HepG2 (cell line): Measurements from ENCODE around the gene MAFB. TPM values are rescaled to one million over a fixed set of nuclear protein-coding genes. Genes with fewer than 3 reads are reported as not detected.

Experiments used
- EZH2 ChIP-seq: conservative IDR thresholded peaks from 2 replicates; pipeline ENCODE4 v1.6.1; 2012; ENCODE audit warnings: mild to moderate bottlenecking, low read depth, low read length, moderate library complexity
- HOXA5 ChIP-seq: sonication (generic); formaldehyde crosslinking; IDR thresholded peaks from 2 replicates; pipeline ENCODE4 v1.4.0; 2020; ENCODE audit warnings: missing genetic modification reagents
- ISL2 ChIP-seq: sonication (generic); formaldehyde crosslinking; IDR thresholded peaks from 2 replicates; pipeline ENCODE4 v1.5.0; 2020; ENCODE audit warnings: missing genetic modification reagents
- ISX ChIP-seq: sonication (generic); formaldehyde crosslinking; conservative IDR thresholded peaks from 2 replicates; pipeline ENCODE4 v1.5.0; 2020; ENCODE audit warnings: missing genetic modification reagents
- KAT7 ChIP-seq: IDR thresholded peaks from 2 replicates; pipeline ENCODE4 v1.6.1; 2018; ENCODE audit warnings: borderline replicate concordance, missing compliant biosample characterization
- POGZ ChIP-seq: sonication (generic); formaldehyde crosslinking; IDR thresholded peaks from 2 replicates; pipeline ENCODE4 v1.4.0; 2020; ENCODE audit warnings: mild to moderate bottlenecking, missing genetic modification reagents
- PRPF4 ChIP-seq: fragments of 200-400 bp; formaldehyde crosslinking; IDR thresholded peaks from 2 replicates; pipeline ENCODE4 v1.6.1; 2016; ENCODE audit warnings: low read length, low read depth; ENCODE audit not compliant: poor library complexity, severe bottlenecking
- SP1 ChIP-seq, 2 experiments: fragments of 450-650 bp in 1 of 2; sonication (generic) in 1 of 2; formaldehyde crosslinking in 1 of 2; IDR thresholded peaks; 2 replicates each; pipeline versions ENCODE4 v1.4.0 to v1.6.1; 2016 to 2020; ENCODE audit warnings: missing genetic modification reagents in 1 of 2
- SPEN ChIP-seq: sonication (generic); formaldehyde crosslinking; IDR thresholded peaks from 2 replicates; pipeline ENCODE4 v1.5.1; 2020; ENCODE audit warnings: low read depth, mild to moderate bottlenecking, missing genetic modification reagents
- STAG1 ChIP-seq: sonication (generic); formaldehyde crosslinking; IDR thresholded peaks from 2 replicates; pipeline ENCODE4 v1.4.0; 2020; ENCODE audit warnings: missing genetic modification reagents
- TMF1 ChIP-seq: sonication (generic); formaldehyde crosslinking; IDR thresholded peaks from 2 replicates; pipeline ENCODE4 v1.8.1; 2022; ENCODE audit warnings: low read depth, missing genetic modification reagents
- ZBTB39 ChIP-seq: sonication (generic); formaldehyde crosslinking; IDR thresholded peaks from 2 replicates; pipeline ENCODE4 v1.5.0; 2020; ENCODE audit warnings: missing genetic modification reagents
- ZMYM4 ChIP-seq: sonication (generic); formaldehyde crosslinking; IDR thresholded peaks from 2 replicates; pipeline ENCODE4 v1.8.1; 2023; ENCODE audit warnings: mild to moderate bottlenecking, missing genetic modification reagents
- ZNF292 ChIP-seq: sonication (generic); formaldehyde crosslinking; IDR thresholded peaks from 2 replicates; pipeline ENCODE4 v1.8.1; 2022; ENCODE audit warnings: mild to moderate bottlenecking, low read depth, missing genetic modification reagents, borderline replicate concordance
- ZNF430 ChIP-seq: sonication (generic); formaldehyde crosslinking; IDR thresholded peaks from 2 replicates; pipeline ENCODE4 v1.9.0; 2021; ENCODE audit warnings: mild to moderate bottlenecking, missing genetic modification reagents
- ZNF547 ChIP-seq: sonication (generic); formaldehyde crosslinking; IDR thresholded peaks from 2 replicates; pipeline ENCODE4 v1.5.1; 2020; ENCODE audit warnings: mild to moderate bottlenecking, missing genetic modification reagents
- ZNF609 ChIP-seq: sonication (generic); formaldehyde crosslinking; IDR thresholded peaks from 2 replicates; pipeline ENCODE4 v1.4.0; 2020; ENCODE audit warnings: mild to moderate bottlenecking, missing genetic modification reagents, borderline replicate concordance
- ZNF672 ChIP-seq: sonication (generic); formaldehyde crosslinking; IDR thresholded peaks from 2 replicates; pipeline ENCODE4 v1.8.1; 2022; ENCODE audit warnings: missing genetic modification reagents
- ZNF879 ChIP-seq: sonication (generic); formaldehyde crosslinking; IDR thresholded peaks from 2 replicates; pipeline ENCODE4 v1.8.1; 2023; ENCODE audit warnings: missing genetic modification reagents
- polyA plus RNA-seq, 8 experiments: library from polyadenylated mRNA; depleted of rRNA in 3 of 8; stranded (reverse) in 7 of 8; unstranded in 1 of 8; fragments of >200 nt; fragmentation: Illumina TruSeq in 4 of 8; extraction: Trizol in 4 of 8; gene quantifications; 2 replicates each; pipeline versions ENCODE4 v1.2.1 to v1.2.3, GENCODE V29; 2011 to 2016; ENCODE audit warnings: low read depth in 4 of 8, missing spikeins in 1 of 8, mixed read lengths in 1 of 8; ENCODE audit not compliant: insufficient read depth in 1 of 8
- total RNA-seq, 5 experiments: library from RNA; depleted of rRNA; stranded (reverse); fragments of >200 nt; fragmentation: Illumina TruSeq; extraction: Trizol; gene quantifications; 2 replicates each; pipeline ENCODE4 v1.2.3, GENCODE V29; 2016; ENCODE audit warnings: low read depth in 1 of 5
- TF ChIP-seq, protein P1 (sequence below): sonication (generic); formaldehyde crosslinking; IDR thresholded peaks from 2 replicates; pipeline ENCODE4 v1.5.0; 2020; ENCODE audit warnings: missing genetic modification reagents

MAFB gene
- total and polyA plus RNA-seq, 2 of the 13 experiments (the other 11 are each of a cell fraction or from before 2014, with no cell fraction given): 0.08 to 0.11 TPM

DNA sequence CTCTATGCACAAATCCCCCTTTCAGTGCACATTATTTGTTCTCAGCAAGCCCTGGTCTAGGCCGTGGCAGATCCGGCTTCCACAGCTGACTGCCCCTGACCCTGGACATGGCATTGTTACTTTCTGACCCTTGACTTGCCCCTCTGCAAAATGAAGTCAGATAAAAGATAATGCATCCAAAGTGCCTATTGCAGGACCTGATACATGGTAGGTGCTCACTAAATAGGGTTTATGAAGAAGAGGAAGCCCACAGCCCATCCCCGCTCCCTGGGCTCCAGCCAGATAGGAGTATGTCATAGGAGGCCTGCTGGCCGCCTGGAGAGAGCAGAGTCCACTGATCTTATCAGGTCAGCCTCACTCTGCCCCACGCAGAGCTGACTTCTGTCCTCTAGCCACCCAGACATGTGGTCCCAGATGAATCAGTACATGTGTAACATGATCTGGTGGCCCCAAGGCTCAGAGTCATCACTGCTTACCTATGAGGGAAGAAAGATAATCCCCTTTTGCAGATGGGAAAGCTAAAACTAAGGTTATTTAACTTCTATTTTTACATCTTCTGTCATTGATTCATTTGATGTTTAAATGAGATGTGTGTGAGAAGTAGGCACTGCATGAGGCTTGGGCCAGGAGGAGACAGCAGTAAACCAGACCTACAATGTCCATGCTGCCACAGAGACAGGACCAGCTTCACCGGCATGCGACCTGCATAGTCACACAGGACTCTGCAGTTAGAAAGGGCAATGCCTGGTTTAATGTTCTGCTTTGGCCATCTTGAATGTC, 20.4 kb downstream of the MAFB start (continued):
- TF ChIP-seq ZBTB39 (peak; percentile 57), SP1 (IDR thresholded peaks at IDR 0.05) (no peak), SP1 (CRISPR knock-in tag; IDR thresholded peaks at IDR 0.05) (no peak), ISX (no peak), PRPF4 (no peak), TMF1 (CRISPR knock-in tag) (no peak), ZNF547 (CRISPR knock-in tag) (peak; percentile 48; the same call in 1 of the 2 replicates), EZH2 (no peak), ZMYM4 (CRISPR knock-in tag) (peak; percentile 86), POGZ (CRISPR knock-in tag) (peak; percentile 66; the same call in 1 of the 2 replicates), ISL2 (CRISPR knock-in tag) (no peak; the same call in 1 of the 2 replicates), SPEN (CRISPR knock-in tag) (peak; percentile 71), ZNF292 (peak; percentile 92), ZNF430 (CRISPR knock-in tag) (no peak), ZNF672 (CRISPR knock-in tag) (no peak), KAT7 (no peak), HOXA5 (CRISPR knock-in tag) (no peak), ZNF609 (no peak; the same call in 1 of the 2 replicates), STAG1 (CRISPR knock-in tag) (no peak), ZNF879 (no peak)
- TF ChIP-seq, protein P1, sequence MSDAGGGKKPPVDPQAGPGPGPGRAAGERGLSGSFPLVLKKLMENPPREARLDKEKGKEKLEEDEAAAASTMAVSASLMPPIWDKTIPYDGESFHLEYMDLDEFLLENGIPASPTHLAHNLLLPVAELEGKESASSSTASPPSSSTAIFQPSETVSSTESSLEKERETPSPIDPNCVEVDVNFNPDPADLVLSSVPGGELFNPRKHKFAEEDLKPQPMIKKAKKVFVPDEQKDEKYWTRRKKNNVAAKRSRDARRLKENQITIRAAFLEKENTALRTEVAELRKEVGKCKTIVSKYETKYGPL (CRISPR knock-in tag): no peak
